HG02623 (cell line): ENCODE measurements around the gene ARMH2.
"Not testable (repeated sequence)": the region's sequence is repeated elsewhere in the genome, so short reads cannot be mapped to it uniquely, and the experiment has no call there.

Experiments
- ATAC-seq: cut with Tn5 transposase; IDR thresholded peaks from one replicate; pipeline ENCODE4 v1.9.1; 2021; ENCODE audit warnings: moderate library complexity; ENCODE audit not compliant: unreplicated experiment

Gene ARMH2

GRCh38 chr6:24765968-24766367 lies 32.7 kb downstream of the ARMH2 start:
- not testable (repeated sequence) for ATAC-seq

GRCh38 chr6:24764833-24765828 lies 33.6 kb downstream of the ARMH2 start:
- ATAC-seq: not testable (repeated sequence)

GRCh38 chr6:24763578-24763977 lies 35.1 kb downstream of the ARMH2 start:
- no peak for ATAC-seq

- ATAC-seq: no peak
Measured at GRCh38 chr6:24761851-24762250, 36.9 kb downstream of the ARMH2 start.

- ATAC-seq: no peak
Measured at GRCh38 chr6:24761193-24761835, 37.4 kb downstream of the ARMH2 start.

GRCh38 chr6:24760210-24760609 lies 38.5 kb downstream of the ARMH2 start:
- no peak for ATAC-seq

GRCh38 chr6:24759718-24760117 lies 39.0 kb downstream of the ARMH2 start:
- ATAC-seq: no peak

- no peak for ATAC-seq
Measured at GRCh38 chr6:24757611-24758010, 41.1 kb downstream of the ARMH2 start.

GRCh38 chr6:24755279-24755678 lies 43.4 kb downstream of the ARMH2 start:
- ATAC-seq: no peak

GRCh38 chr6:24754378-24754777 lies 44.3 kb downstream of the ARMH2 start:
- not testable (repeated sequence) for ATAC-seq

GRCh38 chr6:24753545-24753944 lies 45.2 kb downstream of the ARMH2 start:
- no peak for ATAC-seq

GRCh38 chr6:24752917-24753492 lies 45.7 kb downstream of the ARMH2 start:
- no peak for ATAC-seq

GRCh38 chr6:24752503-24752902 lies 46.2 kb downstream of the ARMH2 start:
- no peak for ATAC-seq

GRCh38 chr6:24750878-24751277 lies 47.8 kb downstream of the ARMH2 start:
- not testable (repeated sequence) for ATAC-seq

GRCh38 chr6:24749297-24749696 lies 49.4 kb downstream of the ARMH2 start:
- ATAC-seq: no peak
